Measurements from ENCODE around the gene ANKLE1.

ANKLE1 gene, protein sequence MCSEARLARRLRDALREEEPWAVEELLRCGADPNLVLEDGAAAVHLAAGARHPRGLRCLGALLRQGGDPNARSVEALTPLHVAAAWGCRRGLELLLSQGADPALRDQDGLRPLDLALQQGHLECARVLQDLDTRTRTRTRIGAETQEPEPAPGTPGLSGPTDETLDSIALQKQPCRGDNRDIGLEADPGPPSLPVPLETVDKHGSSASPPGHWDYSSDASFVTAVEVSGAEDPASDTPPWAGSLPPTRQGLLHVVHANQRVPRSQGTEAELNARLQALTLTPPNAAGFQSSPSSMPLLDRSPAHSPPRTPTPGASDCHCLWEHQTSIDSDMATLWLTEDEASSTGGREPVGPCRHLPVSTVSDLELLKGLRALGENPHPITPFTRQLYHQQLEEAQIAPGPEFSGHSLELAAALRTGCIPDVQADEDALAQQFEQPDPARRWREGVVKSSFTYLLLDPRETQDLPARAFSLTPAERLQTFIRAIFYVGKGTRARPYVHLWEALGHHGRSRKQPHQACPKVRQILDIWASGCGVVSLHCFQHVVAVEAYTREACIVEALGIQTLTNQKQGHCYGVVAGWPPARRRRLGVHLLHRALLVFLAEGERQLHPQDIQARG

DNA sequence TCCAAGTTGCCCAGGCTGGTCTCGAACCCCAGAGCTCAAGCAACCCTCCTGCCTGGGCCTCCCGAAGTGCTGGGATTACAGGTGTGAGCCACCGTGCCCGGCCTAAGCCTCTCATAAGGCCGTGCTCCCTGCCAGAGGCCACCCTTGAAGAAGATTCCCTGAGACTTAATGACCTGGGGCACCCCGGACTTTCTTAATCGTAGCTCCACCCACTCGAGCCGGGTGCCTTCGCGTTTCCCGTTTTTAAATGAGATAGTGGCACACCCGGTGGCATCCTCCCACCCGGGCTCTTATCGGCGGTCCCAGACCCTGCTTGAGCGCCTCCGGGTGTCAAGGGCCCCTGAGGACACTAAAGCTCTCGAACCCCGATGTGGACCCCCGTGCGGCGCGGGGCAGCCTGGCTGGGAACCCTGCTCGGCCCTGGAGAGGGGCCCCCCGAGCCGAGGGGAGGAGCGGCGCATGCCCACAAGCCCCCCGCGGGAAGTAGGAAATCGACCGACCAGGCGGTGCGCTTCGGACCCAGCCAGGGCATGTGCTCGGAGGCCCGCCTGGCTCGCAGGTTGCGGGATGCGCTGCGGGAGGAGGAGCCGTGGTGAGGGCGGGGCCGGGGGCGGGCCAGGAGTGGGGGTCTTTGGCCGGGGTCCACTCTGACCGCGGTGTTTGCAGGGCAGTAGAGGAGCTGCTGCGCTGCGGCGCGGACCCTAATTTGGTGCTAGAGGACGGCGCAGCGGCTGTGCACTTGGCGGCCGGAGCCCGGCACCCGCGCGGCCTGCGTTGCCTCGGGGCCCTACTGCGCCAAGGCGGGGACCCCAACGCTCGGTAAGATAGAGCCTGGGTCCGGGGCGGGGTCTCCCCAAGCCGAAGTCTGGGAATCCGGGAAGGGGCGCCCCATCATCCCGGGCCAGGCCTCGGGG lies at the start of gene ANKLE1:
Gene ANKLE1, plus strand, starts transcription at position 511 of the 914 bp plus-strand sequence. Its CDS starts 20 bp downstream, at position 531.
- DNase-seq: no peak

GRCh38 chr19:17232258-17232657 lies 49.4 kb upstream of the ANKLE1 start:
- DNase-seq: no peak

GRCh38 chr19:17234911-17235299 lies 46.8 kb upstream of the ANKLE1 start:
- no peak for DNase-seq

GRCh38 chr19:17235300-17235970 lies 46.3 kb upstream of the ANKLE1 start:
- DNase-seq: no peak

DNA sequence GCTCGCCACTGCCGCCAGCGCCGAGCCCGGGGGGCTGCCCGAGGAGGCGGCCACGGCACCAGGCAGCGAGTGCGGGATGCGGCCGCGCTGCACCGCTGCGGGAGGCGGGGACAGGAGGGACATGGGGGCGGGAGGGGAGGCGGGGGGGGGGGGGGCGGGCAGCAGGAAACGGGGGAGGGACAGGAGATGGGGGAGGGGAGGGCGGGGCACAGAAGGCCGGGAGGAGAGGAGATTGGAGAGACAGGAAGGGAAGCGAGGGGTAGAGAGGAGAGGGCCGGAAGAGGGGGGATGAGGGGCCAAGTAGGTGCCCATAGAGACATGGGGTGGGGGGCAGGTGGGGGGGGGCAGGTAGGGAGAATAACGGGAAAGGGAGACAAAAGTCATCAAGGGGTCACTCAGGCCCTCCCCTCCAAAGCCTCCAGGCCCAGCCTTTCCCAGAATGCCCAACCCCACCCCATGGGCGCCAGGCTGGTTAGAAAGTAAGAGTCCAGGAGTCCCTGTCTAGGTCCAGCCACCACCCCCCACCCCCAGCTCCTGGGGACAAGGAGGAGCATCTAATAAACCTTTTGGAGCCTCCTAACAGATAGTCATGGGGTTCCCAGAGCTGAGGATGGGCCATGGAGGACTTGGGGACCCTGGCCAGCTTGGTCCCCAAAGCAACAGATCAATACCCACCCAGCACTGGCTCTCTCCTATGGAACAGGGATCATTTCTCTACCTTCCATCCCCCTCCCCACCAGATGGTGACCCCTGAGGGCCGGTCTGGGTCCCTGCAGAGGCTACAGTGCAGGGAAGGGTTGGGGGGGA lies 45.5 kb upstream of the ANKLE1 start:
- no peak for DNase-seq

DNA sequence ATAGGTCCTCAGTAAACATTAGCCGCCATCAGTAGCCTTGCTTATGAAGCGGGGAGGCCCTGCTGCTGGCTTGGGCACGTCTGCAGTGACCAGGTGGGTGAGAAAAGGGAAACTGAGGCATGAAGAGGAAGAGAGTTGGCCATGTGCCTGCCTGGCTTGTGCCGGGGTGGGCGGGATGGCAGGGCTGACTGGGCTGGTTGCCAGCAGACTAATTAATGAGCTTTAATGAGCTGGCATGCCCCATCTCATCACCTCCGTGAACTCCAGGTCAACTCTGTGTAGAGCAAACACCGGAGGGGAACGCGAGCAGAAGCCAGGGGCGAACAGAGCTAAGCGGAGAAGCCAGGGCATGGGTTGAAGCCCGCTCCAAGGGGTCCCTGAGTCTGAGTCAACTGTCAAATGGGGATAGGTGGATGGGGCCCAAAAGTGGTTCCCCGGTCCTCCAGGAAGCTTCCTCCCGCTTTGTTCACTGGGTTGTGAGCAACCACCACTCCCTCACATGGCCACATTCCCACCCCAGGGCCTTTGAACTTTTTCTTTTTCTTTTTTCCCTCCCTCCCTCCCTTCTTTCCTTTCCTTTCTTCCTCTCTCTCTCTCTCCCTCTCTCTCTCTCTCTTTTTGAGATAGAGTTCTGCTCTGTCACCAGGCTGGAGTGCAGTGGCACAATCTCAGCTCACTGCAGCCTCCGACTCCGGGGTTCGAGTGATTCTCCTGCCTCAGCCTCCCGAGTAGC lies 44.7 kb upstream of the ANKLE1 start:
- no peak for DNase-seq

DNA sequence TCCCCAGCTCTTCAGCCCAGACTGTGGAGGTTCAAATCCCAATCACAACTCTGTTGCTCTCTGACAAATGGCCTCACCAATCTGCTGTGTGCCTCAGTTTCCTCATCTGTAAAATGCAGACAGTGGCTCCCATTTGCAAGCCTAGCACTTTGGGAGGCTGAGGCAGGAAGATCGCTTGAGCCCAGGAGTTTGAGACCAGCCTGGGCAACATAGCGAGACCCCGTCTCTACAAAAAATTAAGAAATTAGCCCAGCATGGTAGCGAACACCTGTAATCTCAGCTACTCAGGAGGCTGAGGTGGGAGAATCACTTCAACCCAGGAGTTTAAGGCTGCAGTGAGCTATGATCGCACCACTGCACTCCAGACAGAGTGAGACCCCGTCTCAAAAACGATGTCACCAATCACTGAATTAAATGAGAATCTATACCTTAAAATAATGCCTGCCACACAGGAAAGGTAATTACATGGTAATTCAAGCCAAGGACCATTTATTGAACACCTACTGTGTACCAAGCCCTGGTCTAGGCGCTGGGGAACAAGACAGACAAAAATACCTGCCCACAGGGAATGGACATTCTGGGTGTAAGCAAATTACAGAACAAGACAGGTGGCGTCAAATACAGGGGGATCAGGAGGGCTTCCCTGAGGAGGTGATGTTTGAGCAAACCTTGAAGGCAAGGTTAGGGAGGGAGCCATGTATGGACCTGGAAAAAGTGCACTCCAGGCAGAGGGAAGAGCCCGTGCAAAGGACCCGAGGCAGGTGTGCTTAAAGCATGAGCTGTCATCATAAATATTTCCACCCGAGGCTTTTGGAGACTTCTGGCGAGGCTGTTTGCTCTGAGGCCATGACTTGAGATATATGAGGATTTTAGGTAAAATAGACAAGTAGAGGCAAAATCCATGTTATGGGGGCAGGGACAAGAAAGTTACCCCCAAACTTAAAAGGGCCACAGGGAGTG lies 43.7 kb upstream of the ANKLE1 start:
- no peak for DNase-seq

- DNase-seq: no peak
Measured at GRCh38 chr19:17240062-17240752, 41.5 kb upstream of the ANKLE1 start.

GRCh38 chr19:17240826-17241399 lies 40.8 kb upstream of the ANKLE1 start:
- DNase-seq: no peak

DNA sequence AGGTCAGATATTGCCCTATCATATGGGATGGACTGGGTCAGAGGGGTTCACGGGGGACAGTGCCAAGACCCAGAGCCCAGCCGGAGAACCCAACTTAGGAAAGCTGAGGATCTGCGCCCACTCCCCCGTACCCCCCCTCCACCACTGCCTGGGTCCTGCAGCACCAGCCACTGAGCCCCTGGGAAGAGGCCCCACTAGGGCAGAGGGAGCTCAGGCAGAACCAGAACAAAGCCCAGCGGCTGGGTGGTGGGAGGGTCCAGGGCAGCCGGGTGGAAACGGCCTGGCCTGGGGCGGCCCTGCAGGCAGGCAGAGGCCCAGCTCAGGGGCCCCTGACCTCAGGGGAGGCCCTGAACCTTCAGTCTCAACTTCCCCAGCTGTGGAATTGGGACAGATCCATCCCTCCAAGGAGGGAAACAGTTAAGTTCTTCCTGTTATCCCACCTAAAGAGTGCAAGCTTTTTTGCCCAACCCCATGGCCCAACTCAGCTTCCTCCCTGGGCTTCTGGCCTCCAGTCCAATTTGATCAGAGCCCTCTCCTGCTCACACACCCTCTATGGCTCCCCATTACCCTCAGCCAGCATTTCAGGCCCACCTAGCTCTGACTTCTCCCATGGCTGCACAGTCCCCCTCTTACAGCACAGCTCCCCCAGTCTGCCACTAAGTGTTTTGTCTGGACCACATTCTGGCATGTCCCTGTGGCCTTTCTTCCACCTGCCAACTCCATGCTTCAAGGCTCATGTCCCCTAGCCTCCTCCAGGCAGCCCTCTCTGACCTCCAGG lies 39.1 kb upstream of the ANKLE1 start:
- DNase-seq: no peak

DNA sequence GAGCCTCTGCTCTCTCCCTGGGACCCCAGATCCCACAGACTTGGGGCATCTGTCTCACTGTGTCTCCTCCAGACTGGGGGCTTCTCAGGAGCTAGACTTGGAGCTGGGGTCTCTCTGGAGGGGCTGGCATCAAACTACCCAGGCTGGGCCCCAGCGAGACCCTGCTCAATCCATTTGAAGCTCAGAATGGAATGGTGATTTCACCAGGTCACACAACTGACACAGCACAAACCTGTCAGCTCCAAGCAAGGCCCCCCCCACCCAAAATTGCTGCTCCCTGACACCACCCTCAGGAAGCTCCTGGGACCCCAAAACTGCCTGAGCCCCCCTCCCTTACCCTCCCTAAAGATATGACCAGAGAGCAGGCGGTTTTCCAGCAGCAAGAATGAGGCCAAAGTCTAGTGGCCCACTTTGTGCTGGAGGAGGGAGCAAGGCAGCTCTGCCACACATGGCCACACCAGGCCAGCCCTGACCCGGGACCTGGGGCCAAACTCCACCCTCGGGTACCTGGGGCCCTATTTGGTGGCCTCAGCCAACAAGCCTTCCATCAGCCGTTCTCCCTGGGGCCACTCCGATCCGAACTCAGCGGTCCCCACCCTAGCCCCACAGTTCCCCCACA lies 38.4 kb upstream of the ANKLE1 start:
- no peak for DNase-seq

GRCh38 chr19:17243830-17244617 lies 37.7 kb upstream of the ANKLE1 start:
- DNase-seq: no peak

DNA sequence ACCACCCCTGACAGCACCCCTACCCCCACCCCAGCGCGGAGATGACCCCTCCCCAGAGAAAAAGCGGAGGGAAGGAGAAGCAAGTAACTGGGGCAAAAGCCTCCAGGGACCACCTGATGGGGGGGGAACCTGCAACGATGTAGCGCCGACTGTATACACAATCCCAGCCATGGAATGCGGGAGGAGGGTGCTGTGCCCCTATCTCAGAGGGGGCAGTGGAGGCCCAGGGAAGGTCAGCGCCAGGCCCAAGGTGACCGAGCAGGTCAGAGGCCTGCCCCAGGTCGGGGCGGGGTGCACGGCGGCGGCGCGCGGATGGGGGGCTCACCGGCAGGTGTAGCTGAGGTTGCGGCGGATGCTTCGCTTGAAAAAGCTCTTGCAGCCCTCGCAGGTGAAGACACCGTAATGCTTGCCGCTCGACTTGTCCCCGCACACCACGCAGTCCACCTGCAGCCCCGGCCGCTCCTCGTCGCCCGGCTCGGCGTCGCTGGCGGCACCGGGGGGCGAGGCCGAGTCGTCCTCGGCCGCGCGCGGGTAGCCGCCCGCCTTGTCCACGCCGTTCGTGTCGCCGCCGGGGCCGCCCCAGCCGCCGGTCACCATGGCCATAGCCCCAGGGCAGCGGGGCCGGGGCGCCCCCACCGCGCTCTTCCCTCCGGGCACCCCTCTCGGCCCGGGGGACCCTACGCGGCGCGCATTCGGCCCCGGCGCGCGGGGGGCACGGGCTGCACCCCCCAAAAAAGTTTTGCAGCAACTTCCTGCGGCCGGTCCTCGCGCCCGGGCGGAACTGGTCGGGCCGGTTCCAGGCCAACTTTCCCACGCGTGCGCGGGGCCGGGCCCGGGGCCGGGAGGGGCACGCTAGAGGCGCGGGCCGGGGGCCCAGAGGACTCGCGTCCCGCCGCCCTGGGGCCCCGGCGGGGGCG lies 36.8 kb upstream of the ANKLE1 start:
- no peak for DNase-seq

DNA sequence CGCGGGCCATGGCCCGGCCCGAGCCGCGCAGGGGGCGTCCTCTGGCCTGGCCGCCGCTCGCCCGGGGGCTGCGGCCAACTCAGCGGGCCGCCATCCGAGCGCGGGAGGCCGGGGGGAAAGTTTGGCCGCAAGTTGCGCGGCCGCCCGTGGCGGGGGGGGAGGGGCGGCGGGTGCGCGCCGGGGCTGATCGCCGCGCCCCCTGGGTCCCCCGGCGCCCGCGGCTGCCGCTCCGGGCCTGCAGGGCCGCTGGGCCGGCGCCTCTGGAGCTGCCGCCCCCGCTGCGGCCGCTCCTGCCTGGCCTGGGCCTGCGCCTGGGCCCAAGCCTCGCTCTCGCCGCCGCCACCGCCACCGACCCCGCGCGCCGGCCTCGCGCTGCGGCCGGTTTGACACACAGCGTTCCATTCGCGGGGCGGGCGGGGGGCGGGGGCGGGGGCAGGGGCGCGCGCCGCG lies 36.1 kb upstream of the ANKLE1 start, which contains the start of gene NR2F6:
Gene NR2F6, minus strand, starts transcription at position 385 of the 450 bp plus-strand sequence. CDS start 699 bp downstream, outside the sequence.
- DNase-seq: no peak

DNA sequence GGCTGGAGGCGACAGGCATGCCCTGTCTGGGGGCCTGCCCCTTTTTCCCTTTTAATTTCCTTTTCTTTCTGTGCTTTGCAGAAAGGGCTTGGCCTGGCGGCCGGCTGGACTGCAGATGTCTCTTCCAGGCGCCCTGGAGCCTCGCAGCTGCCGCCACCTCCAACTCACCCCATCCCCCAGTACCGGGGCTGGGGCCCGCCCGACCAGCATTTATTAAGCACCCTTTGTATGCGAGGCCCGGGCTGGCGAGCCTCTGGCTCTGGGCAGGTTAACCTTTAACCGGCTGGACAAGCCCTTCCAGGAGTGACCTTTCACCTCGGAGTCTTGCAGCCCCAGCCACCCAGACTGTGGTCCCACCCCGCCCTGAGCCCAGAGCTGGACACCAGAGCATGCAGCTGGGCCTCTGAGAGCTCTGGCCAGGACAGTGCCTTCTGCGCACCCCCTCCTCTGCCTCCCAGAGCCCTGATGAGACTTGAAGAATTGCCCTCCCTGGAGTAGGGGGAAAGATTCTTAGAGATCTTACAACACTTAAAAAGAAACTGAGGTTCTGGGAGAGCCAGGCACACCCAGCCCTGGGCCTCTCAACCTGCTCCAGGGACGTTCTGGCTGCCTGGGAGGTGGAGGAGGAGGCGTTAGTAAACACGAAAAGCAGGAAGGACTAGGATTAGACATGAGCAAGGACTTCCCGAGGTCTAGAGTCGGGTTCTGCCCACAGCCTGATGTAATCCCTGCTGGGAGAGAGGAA lies 34.8 kb upstream of the ANKLE1 start:
- DNase-seq: no peak
